ENCODE measurements around the gene HECTD1.

The HECTD1 gene

DNA sequence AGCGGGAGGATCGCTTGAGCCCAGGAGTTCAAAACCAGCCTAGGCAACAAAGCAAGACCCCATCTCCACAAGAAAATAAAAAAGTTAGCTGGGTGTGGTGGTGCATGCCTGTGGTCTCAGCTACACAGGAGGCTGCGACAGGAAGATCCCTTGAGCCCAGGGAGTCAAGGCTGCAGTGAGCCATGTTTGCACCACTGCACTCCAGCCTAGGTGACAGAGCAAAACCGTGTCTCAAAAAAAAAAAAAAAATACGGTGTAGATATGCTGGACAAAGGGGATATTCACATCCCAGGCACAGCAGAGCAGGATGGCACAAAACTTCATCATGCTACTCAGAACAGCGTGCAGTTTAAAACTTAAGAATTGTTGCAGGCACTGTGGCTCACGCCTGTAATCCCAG is 156.6 kb downstream of the HECTD1 start:
- no peak for DNase-seq (ENCODE audit: low spot score)

Measured in hematopoietic multipotent progenitor cell treated with erythropoietin and hydrocortisone succinate and interleukin-3 and kit ligand, for 15 days (in vitro differentiated cells).